Erythroblast (primary cell): ENCODE measurements around the gene FIBP.
A peak's percentile ranks its signal among the peaks of the same experiment; 100 is the strongest.

Experiments
- DNase-seq, 2 experiments: peaks; one replicate each; lab custom pipeline; 2025; lab: John Stamatoyannopoulos, UW
- GATA1 ChIP-seq: IDR thresholded peaks from 2 replicates; pipeline ENCODE4 v1.6.1; 2011; ENCODE audit warnings: low read depth, mild to moderate bottlenecking, control low read depth, low read length, moderate library complexity
- POLR2A ChIP-seq: IDR thresholded peaks from 2 replicates; pipeline ENCODE4 v1.6.1; 2011; ENCODE audit warnings: mild to moderate bottlenecking, low read length

The FIBP gene

DNA sequence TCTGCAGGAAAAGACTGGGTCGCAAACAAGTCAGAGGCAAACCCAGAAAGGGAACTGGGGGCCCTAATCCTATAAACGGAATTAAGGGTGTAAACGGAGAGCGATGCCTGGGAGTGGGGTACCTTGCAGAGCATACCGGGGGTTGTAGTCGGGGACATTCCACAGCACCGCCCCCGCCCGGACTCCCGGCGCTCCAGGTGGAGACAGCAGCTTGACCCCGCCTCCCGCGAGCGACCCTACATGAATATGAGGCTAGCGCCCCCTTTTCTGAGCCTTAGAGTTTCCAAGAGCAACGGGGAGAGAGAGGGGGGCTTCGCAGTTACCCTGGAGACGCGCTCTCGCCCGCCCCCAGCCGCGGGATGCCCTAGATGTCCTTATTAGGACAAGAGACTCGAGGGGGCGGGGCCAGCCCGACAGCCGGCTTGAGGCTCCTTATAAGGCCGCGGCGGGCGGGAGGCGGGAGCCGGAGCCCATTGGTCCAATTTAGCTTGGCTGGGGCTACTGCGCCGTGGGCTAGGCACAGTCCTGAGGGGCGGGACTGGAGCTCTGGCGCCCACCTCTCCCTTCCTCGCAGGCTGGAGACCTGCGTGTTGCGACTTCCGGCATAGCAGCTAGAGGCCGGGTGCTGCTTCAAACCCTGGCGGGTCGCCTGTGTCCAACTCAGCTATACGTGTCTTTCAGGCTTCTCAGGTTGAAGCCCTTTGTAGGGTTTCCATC lies 29.0 kb downstream of the FIBP start:
- TF ChIP-seq GATA1 (no peak), POLR2A (peak; percentile 96)
- peak; percentile 99 for DNase-seq

DNA sequence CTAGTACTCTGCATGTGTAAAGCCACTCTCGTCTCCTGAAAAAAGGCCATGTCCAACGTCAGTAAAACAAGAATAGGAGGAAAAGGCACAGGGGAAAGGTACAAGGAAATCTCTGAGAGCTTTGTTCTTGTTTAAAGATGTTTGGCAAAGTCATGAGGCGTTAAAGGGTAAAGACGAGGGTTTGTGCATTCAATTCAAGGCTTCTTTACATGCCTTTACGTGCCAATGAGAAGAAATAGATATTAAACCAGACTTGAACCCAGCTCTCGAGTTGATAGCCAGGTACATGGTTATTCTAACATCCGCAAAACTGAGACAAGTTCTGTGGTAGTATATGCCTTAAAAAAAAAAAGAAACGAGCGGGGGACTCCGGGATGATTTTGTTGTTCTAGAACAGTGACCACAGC lies 29.6 kb downstream of the FIBP start:
- no peak for DNase-seq
- no peak for TF ChIP-seq GATA1
- TF ChIP-seq POLR2A: no peak

DNA sequence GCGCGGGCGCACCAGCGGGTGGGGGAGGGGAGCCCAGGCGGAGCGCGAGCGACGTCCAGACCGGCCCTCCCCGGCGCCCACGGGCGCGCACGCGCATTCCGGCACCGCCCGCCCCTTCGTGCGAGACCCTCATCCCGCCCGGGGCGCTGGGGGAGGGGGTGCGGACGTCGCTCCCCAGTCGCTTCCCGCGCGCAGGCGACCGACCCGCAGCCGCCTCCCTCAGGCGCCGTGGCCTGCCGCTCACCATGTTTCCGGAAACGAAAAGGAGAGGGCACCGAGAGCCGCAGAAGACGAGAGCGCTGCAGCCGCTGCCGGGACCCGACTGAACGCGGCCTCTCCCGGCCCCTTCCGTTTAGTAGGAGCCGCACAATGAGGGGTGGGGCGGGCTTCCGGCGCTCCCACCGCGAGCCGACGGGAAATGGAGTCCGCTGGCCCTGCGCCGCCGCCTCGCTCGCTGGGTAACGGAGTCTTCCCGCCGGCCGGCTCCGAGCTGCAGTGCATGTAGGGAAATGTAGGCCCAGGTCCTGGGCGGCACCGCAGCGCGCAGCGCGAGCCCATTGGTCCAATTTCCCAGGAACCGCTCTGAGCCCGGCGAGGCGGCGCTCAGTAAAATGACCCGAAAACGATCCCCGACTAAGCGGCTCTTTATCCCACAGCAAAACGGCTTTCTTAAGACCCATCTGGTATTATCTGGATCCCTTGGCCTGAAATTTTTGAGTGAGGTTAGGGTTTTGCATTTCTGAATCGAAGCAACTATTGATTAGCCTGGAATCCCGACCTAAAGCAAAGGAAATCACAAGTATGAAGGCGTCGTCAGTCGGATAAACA lies 30.2 kb downstream of the FIBP start, which contains the start of gene CFL1:
TSS of gene CFL1 (minus strand) at position 328 of the 828 bp plus-strand sequence. CDS start at position 247, 81 bp downstream.
- DNase-seq: peak; percentile 98 to 99
- TF ChIP-seq POLR2A (peak; percentile 96), GATA1 (no peak)

GRCh38 chr11:65857500-65857852 lies 30.8 kb downstream of the FIBP start:
- no peak for TF ChIP-seq GATA1
- no peak for TF ChIP-seq POLR2A
- DNase-seq: peak; percentile 83 to 87

DNA sequence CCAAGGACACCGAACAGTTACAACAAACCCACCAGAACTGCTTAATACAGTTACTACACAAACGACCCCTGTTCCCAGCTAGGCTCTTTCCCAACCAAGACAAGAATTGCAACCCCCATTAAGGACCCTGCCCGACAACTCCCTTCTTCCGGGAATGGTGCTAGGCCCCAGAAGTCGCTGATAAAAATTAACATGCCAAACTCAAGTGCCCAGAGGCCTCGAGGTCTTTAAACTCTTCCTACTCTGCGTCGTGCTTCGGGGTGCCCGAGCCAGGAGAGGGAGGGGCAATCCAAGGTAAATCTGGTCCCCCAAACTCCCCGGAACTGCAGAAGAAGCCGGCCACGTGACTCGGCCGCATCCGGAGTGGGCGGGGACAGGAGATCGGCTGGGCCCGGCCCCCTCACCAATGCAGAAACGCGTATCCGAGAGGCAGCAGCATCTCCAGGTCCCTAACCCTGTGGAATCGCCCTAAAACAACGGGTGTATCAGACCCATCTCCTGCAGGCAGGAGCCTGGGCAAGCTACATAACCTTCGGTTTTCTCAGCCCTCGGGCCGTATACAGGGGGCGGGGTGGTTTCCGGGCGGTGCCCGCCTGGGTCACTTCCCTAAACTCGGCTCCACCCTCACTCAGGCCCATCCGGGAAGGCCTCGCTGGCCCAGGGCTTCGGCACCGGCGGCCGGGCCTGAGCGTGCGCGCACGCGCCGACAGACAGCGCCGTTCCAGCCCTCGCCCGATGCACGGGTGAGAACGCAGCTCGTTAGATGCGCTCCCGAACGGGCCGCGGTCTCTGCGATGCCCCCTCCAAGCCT lies 31.4 kb downstream of the FIBP start:
- DNase-seq: peak; percentile 84 to 87
- TF ChIP-seq GATA1 (no peak), POLR2A (no peak)

- TF ChIP-seq POLR2A (no peak), GATA1 (no peak)
- no peak for DNase-seq
Measured at GRCh38 chr11:65855927-65856363, 32.3 kb downstream of the FIBP start.

DNA sequence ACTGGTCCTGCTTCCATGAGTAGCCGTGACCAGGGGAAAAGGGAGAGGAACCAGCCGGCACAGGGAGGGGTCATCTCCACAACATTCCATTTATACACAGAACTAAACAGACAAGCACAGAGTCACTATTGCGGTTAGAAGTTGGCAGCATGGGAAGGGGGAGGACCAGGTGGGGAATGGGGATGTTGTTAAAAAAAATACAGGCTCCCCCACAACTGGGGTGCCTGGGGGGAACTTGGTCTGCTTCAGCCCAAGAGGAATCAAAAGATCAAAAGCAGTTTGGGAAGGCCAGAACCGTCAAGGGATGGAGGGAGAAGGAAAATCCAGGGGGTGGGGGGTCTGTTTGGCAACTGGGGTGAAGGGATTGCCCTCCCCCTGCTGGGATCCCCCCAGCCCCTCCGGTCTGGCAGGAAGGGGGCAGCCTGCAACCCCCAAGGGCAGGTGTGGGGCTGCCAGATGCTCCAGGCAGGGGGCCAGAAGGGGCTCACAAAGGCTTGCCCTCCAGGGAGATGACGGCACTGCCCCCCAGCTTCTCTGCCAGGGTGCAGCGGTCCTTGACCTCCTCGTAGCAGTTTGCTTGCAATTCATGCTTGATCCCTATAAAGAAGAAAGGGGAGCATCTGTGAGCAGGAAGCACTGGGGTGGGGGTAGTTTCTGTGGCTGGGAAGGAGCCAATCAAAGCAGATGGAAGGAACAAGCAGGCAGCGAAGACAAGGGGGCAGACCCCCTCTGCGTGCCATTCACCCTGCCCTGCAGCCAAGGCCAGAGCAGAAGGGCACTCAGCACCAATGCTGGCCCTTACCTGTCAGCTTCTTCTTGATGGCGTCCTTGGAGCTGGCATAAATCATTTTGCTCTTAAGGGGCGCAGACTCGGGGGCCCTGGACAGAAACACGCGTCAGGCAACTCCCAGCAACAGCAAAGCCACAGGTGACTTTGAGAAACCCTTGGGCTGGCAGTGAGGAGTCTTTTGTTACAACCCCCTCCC lies 33.1 kb downstream of the FIBP start:
- DNase-seq: no peak
- TF ChIP-seq POLR2A (no peak), GATA1 (no peak)

- no peak for DNase-seq
- TF ChIP-seq GATA1 (no peak), POLR2A (no peak)
Measured at GRCh38 chr11:65854161-65854592, 34.1 kb downstream of the FIBP start.

GRCh38 chr11:65853246-65853979 lies 34.9 kb downstream of the FIBP start:
- DNase-seq: no peak
- TF ChIP-seq GATA1 (no peak), POLR2A (peak; percentile 42)

GRCh38 chr11:65852508-65853245 lies 35.6 kb downstream of the FIBP start:
- no peak for DNase-seq
- TF ChIP-seq POLR2A (no peak), GATA1 (no peak)
